GM21825 (cell line): Measurements from ENCODE around the gene HYCC1.
"Not testable (repeated sequence)": the region's sequence is repeated elsewhere in the genome, so short reads cannot be mapped to it uniquely, and the experiment has no call there.

Experiments
- ATAC-seq: cut with Tn5 transposase; IDR thresholded peaks from one replicate; pipeline ENCODE4 v1.9.1; 2021; ENCODE audit warnings: mild to moderate bottlenecking, moderate library complexity; ENCODE audit not compliant: unreplicated experiment

Gene HYCC1

DNA sequence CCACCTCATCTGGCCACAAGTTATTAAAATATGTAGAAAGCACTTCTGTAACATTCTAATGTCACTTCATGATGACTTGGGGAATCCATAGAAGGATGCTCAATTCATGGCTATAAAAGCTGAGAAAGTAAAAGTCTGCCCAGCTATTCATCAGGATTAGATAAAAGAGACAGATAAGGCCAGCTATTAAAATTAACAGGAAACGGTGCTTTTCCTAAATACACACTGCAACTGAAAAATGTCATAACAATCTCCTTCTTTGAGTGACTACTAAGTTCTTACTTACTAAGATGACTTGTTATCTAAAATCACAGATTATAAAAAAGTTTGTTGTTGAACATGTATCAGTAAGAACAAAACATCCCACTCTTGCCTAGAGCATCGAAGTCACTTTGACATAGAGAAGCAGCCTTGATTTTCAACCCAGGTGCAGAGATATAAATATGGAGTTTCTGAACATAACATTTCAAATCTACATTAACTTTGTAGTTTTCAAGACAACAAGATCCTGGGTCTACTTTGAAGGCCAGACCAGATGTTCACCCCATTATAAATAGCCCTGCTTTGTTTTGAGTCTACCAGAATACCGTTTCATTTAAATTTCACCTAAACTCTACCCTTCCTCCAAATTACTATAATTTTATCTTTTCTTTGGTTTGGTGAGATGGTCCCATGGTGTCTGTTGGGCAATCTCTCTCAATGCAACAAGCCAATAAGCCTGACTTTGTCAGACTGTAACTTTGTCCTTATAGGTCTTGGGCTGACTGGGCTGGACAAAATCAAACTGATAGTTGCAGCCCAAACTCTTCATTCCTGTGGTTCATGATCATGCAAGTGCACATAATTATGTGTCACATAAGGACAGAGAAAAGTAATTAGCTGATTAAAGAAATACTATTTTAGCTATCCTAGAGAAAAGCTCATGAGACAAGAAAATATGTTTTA is 24.0 kb downstream of the HYCC1 start:
- no peak for ATAC-seq

DNA sequence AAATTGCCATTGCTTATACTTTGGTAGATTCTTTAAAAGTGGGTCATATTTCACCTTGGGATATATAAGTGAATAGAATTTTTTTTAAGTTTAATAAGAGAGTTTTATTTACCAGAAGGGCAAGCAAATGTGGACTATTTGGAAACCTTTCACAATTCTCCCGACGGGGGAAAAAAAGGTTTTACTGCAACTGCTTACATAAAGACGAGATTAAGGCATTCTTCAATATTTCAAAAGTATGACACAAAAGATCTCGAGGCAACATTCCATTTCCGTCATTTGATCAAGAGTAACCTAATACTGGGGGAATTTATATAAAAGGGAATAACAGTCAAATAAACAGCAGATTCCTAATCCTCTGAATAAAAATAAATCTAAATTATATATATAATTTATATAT is 28.5 kb downstream of the HYCC1 start:
- ATAC-seq = no peak

DNA sequence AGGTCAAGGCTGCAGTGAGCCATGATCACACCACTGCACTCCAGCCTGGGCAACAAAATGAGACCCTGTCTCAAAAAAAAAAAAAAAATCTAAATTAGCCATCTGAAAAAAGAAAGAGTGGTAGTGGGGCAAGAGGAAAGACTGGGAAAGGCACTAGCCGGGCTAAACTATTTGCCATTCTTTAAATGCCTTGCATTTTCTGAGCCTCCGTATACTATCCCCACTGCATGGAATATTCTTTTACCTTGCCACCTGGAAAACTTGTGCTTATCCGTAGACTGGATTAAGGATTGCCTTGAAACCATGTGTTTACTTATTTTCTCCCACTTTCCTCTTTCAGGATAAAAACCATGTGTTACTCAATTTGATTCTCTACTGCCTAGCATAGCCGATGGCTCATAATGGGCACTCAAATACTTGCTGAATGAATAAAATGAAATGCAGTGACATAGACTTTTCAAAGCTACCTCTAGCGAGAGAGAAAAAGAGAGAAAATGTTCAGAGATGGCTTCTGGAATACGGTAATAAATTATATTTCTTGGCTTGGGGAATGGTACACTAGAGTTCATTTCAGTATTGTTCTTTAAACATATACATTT is 30.6 kb downstream of the HYCC1 start:
- ATAC-seq = no peak

DNA sequence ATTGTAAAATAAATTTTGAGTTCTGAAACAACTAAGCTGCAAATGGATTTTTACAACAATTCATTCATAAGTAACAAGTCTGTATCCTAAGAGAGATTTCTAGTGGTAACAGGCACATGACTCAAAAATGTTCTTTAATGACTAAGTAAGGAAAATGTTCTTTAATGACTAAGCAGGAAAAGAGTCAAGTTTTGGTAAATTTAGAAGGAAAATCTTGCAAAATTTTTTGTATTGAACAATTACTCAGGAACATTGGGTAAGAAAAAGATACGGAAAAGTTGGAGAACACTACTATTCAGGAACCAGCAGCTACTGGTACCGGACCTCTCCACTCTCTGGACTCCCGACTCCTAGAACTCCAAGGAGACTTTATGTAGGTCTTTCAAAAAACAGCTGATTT is 33.5 kb downstream of the HYCC1 start:
- no peak for ATAC-seq

DNA sequence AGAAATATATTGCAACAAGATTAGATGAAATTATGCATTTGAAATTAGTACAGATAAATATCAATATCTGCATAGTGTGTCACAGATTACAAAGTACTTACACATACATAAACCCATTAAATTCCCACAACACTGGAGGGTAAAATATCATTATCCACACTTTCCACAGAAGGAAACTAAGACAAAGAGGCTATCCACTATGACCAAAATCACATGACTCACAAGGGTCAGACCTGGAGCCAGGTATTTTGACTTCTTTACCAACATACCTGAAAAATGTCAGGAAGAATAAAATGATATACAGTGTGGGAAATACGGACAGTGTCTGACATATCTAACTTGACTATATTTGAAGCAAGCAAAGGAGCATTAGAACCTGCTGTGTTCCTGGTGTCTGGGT is 34.1 kb downstream of the HYCC1 start:
- ATAC-seq = no peak

GRCh38 chr7:22979251-22979650 is 34.7 kb downstream of the HYCC1 start:
- no peak for ATAC-seq

GRCh38 chr7:22974636-22975035 is 39.3 kb downstream of the HYCC1 start:
- ATAC-seq = not testable (repeated sequence)

GRCh38 chr7:22972207-22972606 is 41.7 kb downstream of the HYCC1 start:
- no peak for ATAC-seq

DNA sequence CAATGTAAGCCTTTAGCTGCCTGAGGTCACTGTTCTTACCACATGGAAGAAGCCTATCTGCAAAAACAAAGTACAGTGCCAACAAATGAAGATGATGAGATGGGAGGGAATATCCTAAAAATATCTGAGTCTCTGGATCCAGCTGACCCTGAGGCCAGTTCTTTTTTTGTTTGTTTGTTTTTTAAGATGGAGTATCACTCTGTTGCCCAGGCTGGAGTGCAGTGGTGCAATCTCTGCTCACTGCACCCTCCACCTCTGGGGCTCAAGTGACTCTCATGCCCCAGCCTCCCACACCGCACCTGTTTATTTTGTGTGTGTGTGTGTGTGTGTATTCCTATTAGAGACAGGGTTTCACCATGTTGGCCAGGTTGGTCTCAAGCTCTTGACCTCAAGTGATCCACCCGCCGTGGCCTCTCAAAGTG is 44.9 kb downstream of the HYCC1 start:
- ATAC-seq = no peak
